ENCODE data around the gene BMAL1. TPM values are rescaled to one million over a fixed set of nuclear protein-coding genes. Genes with fewer than 3 reads are reported as not detected.

The BMAL1 gene
- total RNA-seq, 2 experiments from 2014 or later: 21.5 to 22.7 TPM

DNA sequence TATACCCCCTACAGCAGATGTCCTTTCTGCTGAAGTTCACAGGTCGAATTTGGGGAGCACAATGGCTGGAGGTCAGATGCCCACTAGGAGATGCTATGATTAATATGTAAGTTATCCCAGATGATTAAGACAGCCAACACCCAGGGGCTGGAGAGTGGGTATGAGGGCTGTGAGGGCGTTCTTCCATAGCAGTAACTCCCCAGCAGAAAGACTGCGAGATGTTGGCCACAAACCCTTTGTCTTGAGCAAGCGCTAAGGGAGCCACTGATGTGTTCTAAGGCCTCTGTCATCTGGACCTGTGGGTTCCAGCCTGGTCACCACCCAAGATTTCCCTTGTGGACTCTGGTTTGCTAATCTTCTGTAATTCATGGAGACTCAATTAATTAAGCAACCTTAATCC is 77.6 kb downstream of the BMAL1 start:
- intact Hi-C loops (cut with micrococcal nuclease): no loop called here
- H3K27me3 Mint-ChIP-seq: no peaks in the 10 kb centered on the region
- no peak for ATAC-seq

GRCh38 chr11:13357232-13357631 is 79.6 kb downstream of the BMAL1 start:
- no peak for DNase-seq
- Mint-ChIP-seq H3K27me3 (no peaks in the 10 kb centered on the region), H3K27ac (no peak overlapping the region), H3K4me1 (ENCODE audit: low read depth) (no peaks in the 10 kb centered on the region), H3K9me3 (no peaks in the 10 kb centered on the region), H3K36me3 (ENCODE audit: low read depth) (peaks cover 10% of the 10 kb centered on the region), H3K4me3 (no peak overlapping the region)
- intact Hi-C loops (cut with micrococcal nuclease): no loop called here
- CTCF ChIA-PET: no interaction called here
- ATAC-seq: no peak
- no peak for TF ChIP-seq CTCF (IDR thresholded peaks at IDR 0.05)
- POLR2A ChIA-PET: no interaction called here

More for the DNA sequence above, 77.6 kb downstream of the BMAL1 start:
- H3K27ac Mint-ChIP-seq: no peak overlapping the region
- no peak for TF ChIP-seq CTCF (IDR thresholded peaks at IDR 0.05)
- peaks cover 1% of the 10 kb centered on the region for H3K36me3 Mint-ChIP-seq (ENCODE audit: low read depth)
- no peaks in the 10 kb centered on the region for H3K9me3 Mint-ChIP-seq
- no peak overlapping the region for H3K4me3 Mint-ChIP-seq
- ChIA-PET POLR2A (no interaction called here), CTCF (interaction anchor here (0.9 to 2.4 kb wide), 2 partner anchors 28 to 31 kb away, joined by 3 to 5 read pairs; no protein-coding TSS in a partner anchor)
- no peak for DNase-seq
- H3K4me1 Mint-ChIP-seq (ENCODE audit: low read depth): no peaks in the 10 kb centered on the region

DNA sequence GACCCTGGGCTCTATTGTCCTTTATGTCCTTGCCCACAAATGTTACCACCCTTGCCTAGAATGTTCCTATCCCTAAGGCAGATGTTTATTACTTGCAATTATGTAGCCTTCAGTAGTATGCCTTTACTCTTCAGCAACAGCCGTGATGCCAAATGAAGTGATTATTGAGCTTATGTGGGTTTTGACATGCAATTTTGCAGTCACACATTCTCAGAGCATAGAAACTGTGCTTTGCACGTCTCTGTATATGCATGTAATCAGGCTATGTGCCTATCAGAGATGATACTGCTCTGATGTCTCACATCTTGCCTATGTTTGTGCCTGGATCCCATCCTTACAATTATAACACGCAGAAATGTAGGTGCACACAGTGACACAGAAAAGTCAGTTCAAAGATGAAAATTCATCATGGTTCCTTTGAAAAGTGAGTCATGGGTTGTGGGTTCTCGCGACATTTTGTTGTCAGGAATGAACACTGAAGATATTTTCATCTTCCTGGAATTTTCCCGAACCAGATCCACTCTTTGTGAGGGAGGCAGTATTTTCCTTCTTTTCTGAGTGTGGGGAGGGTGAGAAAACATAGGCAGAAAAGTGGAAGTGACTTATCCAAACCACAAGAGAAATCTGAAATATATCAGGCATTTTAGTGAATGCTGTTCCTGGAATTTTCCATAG is 81.1 kb downstream of the BMAL1 start:
- H3K4me1 Mint-ChIP-seq (ENCODE audit: low read depth): no peaks in the 10 kb centered on the region
- H3K9me3 Mint-ChIP-seq: no peaks in the 10 kb centered on the region
- H3K4me3 Mint-ChIP-seq: no peak overlapping the region
- ChIA-PET CTCF (no interaction called here), POLR2A (no interaction called here)
- TF ChIP-seq CTCF (IDR thresholded peaks at IDR 0.05): no peak
- no peak for DNase-seq
- intact Hi-C loops (cut with micrococcal nuclease): no loop called here
- no peaks in the 10 kb centered on the region for H3K27me3 Mint-ChIP-seq
- H3K36me3 Mint-ChIP-seq (ENCODE audit: low read depth): peaks cover 14% of the 10 kb centered on the region
- H3K27ac Mint-ChIP-seq: peak overlapping the region; percentile 2
- ATAC-seq: no peak

DNA sequence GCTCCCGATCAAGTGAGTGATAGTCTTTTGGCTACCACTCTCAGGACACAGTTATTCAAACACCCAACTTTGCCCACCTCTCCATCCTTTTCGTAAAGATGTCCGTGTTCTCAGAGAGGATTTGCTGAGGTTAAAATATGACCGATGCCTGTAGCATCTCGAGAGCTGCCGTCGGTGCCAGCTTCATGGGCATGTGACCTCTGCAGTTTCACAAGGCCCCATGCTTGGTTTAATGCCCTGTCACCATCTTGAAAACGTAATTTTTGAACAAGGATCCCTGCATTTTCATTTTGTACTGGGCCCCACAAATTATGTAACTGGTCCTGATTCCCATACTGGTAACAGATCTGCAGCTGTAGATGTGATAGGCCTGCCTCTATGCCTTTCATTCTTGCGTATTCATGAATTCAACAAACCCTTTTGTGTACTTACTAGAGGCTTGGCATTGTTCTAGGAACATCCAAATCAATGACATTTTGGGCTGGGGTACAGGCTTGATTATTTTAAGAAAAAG is 85.1 kb downstream of the BMAL1 start:
- Mint-ChIP-seq H3K27me3 (no peaks in the 10 kb centered on the region), H3K36me3 (ENCODE audit: low read depth) (peaks cover 17% of the 10 kb centered on the region), H3K4me3 (no peak overlapping the region), H3K9me3 (no peaks in the 10 kb centered on the region), H3K4me1 (ENCODE audit: low read depth) (no peaks in the 10 kb centered on the region), H3K27ac (no peak overlapping the region)
- ATAC-seq: no peak
- TF ChIP-seq CTCF (IDR thresholded peaks at IDR 0.05): no peak
- DNase-seq: no peak
- intact Hi-C loops (cut with micrococcal nuclease): no loop called here
- CTCF ChIA-PET: interaction anchor here (1.0 to 2.3 kb wide), 3 partner anchors 9 to 23 kb away, joined by 3 to 8 read pairs (median 3); no protein-coding TSS in a partner anchor
- POLR2A ChIA-PET: no interaction called here

- TF ChIP-seq CTCF (IDR thresholded peaks at IDR 0.05): no peak
- H3K9me3 Mint-ChIP-seq: no peaks in the 10 kb centered on the region
- intact Hi-C loops (cut with micrococcal nuclease): no loop called here
- H3K4me3 Mint-ChIP-seq: no peak overlapping the region
- no peaks in the 10 kb centered on the region for H3K27me3 Mint-ChIP-seq
- ATAC-seq: no peak
- no peak for DNase-seq
- peak overlapping the region; percentile 47 for H3K27ac Mint-ChIP-seq
- H3K36me3 Mint-ChIP-seq (ENCODE audit: low read depth): peaks cover 20% of the 10 kb centered on the region
- POLR2A ChIA-PET: no interaction called here
- CTCF ChIA-PET: interaction anchor here (0.6 to 1.3 kb wide), 2 partner anchors 14 to 19 kb away, joined by 3 to 4 read pairs; no protein-coding TSS in a partner anchor
- no peaks in the 10 kb centered on the region for H3K4me1 Mint-ChIP-seq (ENCODE audit: low read depth)
Observed at GRCh38 chr11:13364388-13364787, 86.8 kb downstream of the BMAL1 start.
